Left ventricle myocardium superior (tissue), 1 donor: ENCODE data around the gene ACKR3. TPM values are rescaled to one million over a fixed set of nuclear protein-coding genes. Genes with fewer than 3 reads are reported as not detected.

Experiments
- ATAC-seq: fragments of 200-7000 bp; cut with Tn5 transposase; one replicate; pipeline ENCODE4 v1.9.1; 2020; ENCODE audit warnings: mild to moderate bottlenecking, moderate library complexity
- DNase-seq: peaks from one replicate; pipeline ENCODE4 v3.0.0-alpha.2; 2020
- intact Hi-C: fragments of 100-400 bp; cut with micrococcal nuclease; formaldehyde crosslinking; loops from one replicate; pipeline ENCODE4 v1.11.0; 2022
- long read RNA-seq: library from polyadenylated mRNA; unstranded; transcript quantifications from one replicate; pipeline ENCODE4 v2.0.0, GENCODE V29; 2021
- total RNA-seq: library from RNA; stranded (reverse); fragmentation: NEBNext Ultra II Directional; extraction: Animal tissue kit (Norgen Biotek cat#: 25700); gene quantifications from one replicate; pipeline ENCODE4 v1.2.1, GENCODE V29; 2021
- donor health status: DM: no; HTN: yes; CAD: no; lungs with severe emphysema.

The ACKR3 gene
- total RNA-seq, result 25.4 TPM
- long read RNA-seq, transcript ACKR3-201 (2 exons, 2,203 nt), result minor isoform, 9 of 39 reads
- long read RNA-seq, transcript ACKR3-202 (2 exons, 713 nt), result major isoform, 12 of 39 reads
- long read RNA-seq, partial matches to known transcripts, result 9 of 39 reads
- long read RNA-seq, other reads (novel, unspliced or antisense), result 9 of 39 reads

DNA sequence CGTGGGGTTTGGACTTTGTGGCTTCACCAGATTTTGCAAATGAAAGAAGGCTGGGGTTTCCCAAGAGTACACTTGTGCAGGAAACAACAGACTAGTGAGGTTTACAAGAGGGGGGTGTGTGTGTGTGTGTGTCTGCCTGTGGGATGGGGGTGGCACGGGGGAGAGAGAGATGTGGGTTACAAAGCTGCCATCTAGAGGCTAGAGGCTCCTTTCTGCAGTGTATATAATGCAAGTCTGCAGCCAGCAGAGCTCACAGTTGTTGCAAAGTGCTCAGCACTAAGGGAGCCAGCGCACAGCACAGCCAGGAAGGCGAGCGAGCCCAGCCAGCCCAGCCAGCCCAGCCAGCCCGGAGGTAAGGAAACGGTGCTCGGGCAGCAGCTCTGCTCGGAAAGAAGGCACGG, at the start of gene ACKR3:
ACKR3 (plus strand) TSS at position 253 of the 401 bp plus-strand sequence. CDS start 10,641 bp downstream, outside the sequence.
- intact Hi-C loops, result no loop called here
- ATAC-seq (peak; percentile 78), DNase-seq (peak; percentile 83)

- intact Hi-C loops, result no loop called here
- no peak for ATAC-seq
Measured at GRCh38 chr2:236521556-236521955, 48.1 kb upstream of the ACKR3 start.

GRCh38 chr2:236523249-236523648, 46.4 kb upstream of the ACKR3 start:
- intact Hi-C loops, result no loop called here
- ATAC-seq (no peak), DNase-seq (no peak)

More at GRCh38 chr2:236521556-236521955, 48.1 kb upstream of the ACKR3 start:
- DNase-seq, result no peak

GRCh38 chr2:236525411-236525997, 44.1 kb upstream of the ACKR3 start:
- intact Hi-C loops, result no loop called here
- DNase-seq (no peak), ATAC-seq (no peak)

GRCh38 chr2:236526455-236527158, 43.0 kb upstream of the ACKR3 start:
- ATAC-seq, result no peak
- no peak for DNase-seq
- intact Hi-C loops, result no loop called here

GRCh38 chr2:236527159-236527630, 42.4 kb upstream of the ACKR3 start:
- no peak for ATAC-seq
- no peak for DNase-seq
- intact Hi-C loops, result no loop called here

- intact Hi-C loops, result no loop called here
- ATAC-seq, result no peak
- no peak for DNase-seq
Measured at GRCh38 chr2:236529606-236530005, 40.0 kb upstream of the ACKR3 start.

- intact Hi-C loops, result no loop called here
- DNase-seq (no peak), ATAC-seq (no peak)
Measured at GRCh38 chr2:236530512-236530911, 39.1 kb upstream of the ACKR3 start.

DNA sequence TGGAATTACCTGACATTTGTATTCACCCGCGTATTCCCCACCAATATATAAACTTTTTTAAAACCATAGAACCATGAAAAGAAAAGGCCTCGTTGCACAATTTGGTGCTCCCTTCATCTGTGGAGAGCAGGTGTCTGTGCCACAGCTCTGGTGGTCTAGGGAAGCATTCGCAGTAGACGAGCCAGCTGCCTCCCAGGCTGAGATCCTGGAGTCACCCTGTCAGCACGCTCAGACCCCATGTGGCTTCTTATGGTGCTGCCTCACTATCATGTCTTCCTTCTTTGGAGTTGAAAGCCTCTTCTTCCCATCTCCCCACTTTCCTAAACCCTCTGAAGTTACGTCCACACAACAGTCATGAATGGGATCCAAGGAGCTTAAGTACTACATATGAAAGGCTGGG, 38.4 kb upstream of the ACKR3 start:
- intact Hi-C loops, result no loop called here
- ATAC-seq (no peak), DNase-seq (no peak)

- intact Hi-C loops, result no loop called here
- ATAC-seq (no peak), DNase-seq (no peak)
Measured at GRCh38 chr2:236531996-236532395, 37.6 kb upstream of the ACKR3 start.

DNA sequence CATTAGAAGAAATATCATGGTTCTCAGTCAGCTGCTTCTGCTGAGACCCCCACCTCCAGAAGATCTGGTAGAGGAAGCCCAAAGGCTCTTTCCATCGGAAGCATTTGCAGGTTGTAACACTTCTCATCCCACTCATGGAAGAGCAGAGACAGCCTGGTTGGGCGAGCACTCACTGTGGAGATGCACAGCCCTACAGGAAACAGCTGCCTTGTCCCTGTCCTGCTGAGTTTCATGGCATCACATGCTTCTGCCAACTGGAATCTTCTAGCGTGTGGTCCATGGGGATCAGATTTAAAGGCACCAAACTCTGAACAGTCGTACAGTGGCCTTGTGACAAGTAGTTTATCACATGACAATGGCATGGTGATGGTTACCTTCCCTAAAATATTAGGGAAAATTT, 36.3 kb upstream of the ACKR3 start:
- ATAC-seq (no peak), DNase-seq (no peak)
- intact Hi-C loops, result no loop called here

DNA sequence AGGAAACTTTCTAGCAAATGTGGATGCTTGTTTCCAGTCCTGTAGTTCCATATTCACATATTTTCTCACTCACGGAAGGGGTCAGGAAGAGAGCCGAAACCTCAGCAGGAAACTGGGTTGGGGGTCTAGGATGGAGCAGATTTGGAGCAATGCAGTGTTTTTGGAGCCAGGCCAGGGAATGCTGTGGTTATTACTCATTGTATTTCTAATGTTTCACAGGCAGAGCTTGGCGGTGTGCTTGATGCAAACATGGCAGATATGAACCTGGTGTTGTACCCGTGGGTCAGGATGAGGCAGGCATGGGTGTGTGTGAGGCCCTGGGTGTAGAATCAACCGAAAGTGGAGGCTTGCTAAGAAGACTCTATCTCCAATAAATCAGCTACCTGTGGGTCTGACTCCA, 34.6 kb upstream of the ACKR3 start:
- DNase-seq (no peak), ATAC-seq (no peak)
- intact Hi-C loops, result no loop called here

GRCh38 chr2:236536727-236537398, 32.8 kb upstream of the ACKR3 start:
- ATAC-seq (no peak), DNase-seq (no peak)
- intact Hi-C loops, result no loop called here

DNA sequence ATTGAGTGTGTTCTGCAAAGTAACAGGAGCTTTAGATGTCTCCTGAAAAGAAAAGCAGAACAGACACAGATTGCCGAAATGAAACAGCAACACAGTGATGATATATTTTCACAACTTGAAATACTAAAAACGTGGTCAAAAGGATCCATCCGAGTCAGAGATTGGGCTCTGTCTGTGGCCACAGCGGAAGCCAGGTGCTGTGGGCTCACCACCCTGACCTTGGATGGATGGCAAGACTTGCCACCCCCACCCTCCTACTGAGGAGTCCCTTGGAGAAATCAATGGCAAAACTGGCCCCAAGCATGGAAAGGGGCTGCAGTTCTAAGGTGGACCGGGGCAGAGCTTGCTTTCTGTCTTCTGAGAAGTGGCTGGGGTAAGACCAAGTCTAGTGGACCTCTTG, 31.4 kb upstream of the ACKR3 start:
- intact Hi-C loops, result no loop called here
- no peak for DNase-seq
- no peak for ATAC-seq

GRCh38 chr2:236541008-236541562, 28.5 kb upstream of the ACKR3 start:
- intact Hi-C loops, result no loop called here
- ATAC-seq, result no peak
- no peak for DNase-seq

GRCh38 chr2:236544362-236544761, 25.3 kb upstream of the ACKR3 start:
- ATAC-seq (no peak), DNase-seq (no peak)
- intact Hi-C loops, result no loop called here

DNA sequence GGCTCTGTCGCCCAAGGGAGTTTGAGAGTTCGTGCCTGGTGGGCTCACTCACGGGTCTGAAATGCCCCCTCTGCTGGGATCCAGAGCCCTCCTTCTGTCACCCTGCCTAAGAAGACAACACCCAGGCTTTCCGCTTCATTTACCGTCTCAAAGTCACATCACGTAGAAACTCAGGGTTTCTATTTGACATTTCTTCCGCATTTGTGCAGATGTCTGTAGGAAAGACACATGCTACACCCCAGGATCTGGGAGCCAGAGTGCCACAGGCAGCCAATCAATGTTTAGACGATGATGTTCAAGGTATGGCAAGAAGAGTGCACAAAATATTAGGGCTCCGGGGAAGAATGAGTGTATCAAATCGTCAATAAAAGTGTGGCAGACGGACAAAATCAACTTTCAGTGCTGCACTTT, 24.4 kb upstream of the ACKR3 start:
- ATAC-seq (no peak), DNase-seq (no peak)
- intact Hi-C loops, result no loop called here

- DNase-seq, result no peak
- ATAC-seq, result no peak
- intact Hi-C loops, result no loop called here
Measured at GRCh38 chr2:236545814-236546480, 23.7 kb upstream of the ACKR3 start.

- no peak for DNase-seq
- no peak for ATAC-seq
- intact Hi-C loops, result no loop called here
Measured at GRCh38 chr2:236546561-236547002, 23.0 kb upstream of the ACKR3 start.
